Smooth muscle cell (in vitro differentiated cells): ENCODE data around the gene TAOK2. TPM values are rescaled to one million over a fixed set of nuclear protein-coding genes. Genes with fewer than 3 reads are reported as not detected.

ENCODE experiments used
- DNase-seq: peaks from one replicate; lab custom pipeline; 2025; ENCODE audit not compliant: unreplicated experiment; lab: John Stamatoyannopoulos, UW
- H2AFZ ChIP-seq: fragments of 200-600 bp; sonication (generic); 2 replicates; pipeline ENCODE4 v1.6.0; 2016; ENCODE audit warnings: antibody characterized with exemption, low read depth, mild to moderate bottlenecking
- H3F3A ChIP-seq: fragments of 200-600 bp; sonication (generic); 2 replicates; pipeline ENCODE4 v1.6.0; 2017; ENCODE audit warnings: antibody characterized with exemption, low read depth
- H3K27ac ChIP-seq: fragments of 200-600 bp; sonication (generic); 2 replicates; pipeline ENCODE4 v1.5.1; 2016; ENCODE audit warnings: low read depth, mild to moderate bottlenecking
- H3K27me3 ChIP-seq: fragments of 200-600 bp; sonication (generic); 2 replicates; pipeline ENCODE4 v1.6.1; 2016; ENCODE audit warnings: low read depth, mild to moderate bottlenecking
- H3K36me3 ChIP-seq: fragments of 200-600 bp; sonication (generic); 2 replicates; pipeline ENCODE4 v1.5.1; 2016; ENCODE audit warnings: low read depth
- H3K4me1 ChIP-seq: fragments of 200-600 bp; sonication (generic); 2 replicates; pipeline ENCODE4 v1.5.1; 2016; ENCODE audit warnings: low read depth
- H3K4me2 ChIP-seq: fragments of 200-600 bp; sonication (generic); 2 replicates; pipeline ENCODE4 v1.6.0; 2016; ENCODE audit warnings: mild to moderate bottlenecking
- H3K4me3 ChIP-seq: fragments of 200-600 bp; sonication (generic); 2 replicates; pipeline ENCODE4 v1.5.1; 2016; ENCODE audit warnings: mild to moderate bottlenecking
- H3K79me2 ChIP-seq: fragments of 200-600 bp; sonication (generic); 2 replicates; pipeline ENCODE4 v1.6.0; 2016; ENCODE audit warnings: low read depth, mild to moderate bottlenecking
- H3K9ac ChIP-seq: fragments of 200-600 bp; sonication (generic); 2 replicates; pipeline ENCODE4 v1.6.0; 2016; ENCODE audit warnings: low read depth
- H3K9me3 ChIP-seq: fragments of 200-600 bp; sonication (generic); replicated peaks from 2 replicates; pipeline ENCODE4 v1.5.1; 2016; ENCODE audit warnings: low read depth
- H4K20me1 ChIP-seq: fragments of 200-600 bp; sonication (generic); 2 replicates; pipeline ENCODE4 v1.6.0; 2016; ENCODE audit warnings: low read depth
- WGBS: methylation state at CpG from one replicate; pipeline ENCODE4 v1.1.7; 2016; ENCODE audit warnings: low lambda C conversion rate; 5-methylcytosine and 5-hydroxymethylcytosine counted together
- polyA plus RNA-seq: library from polyadenylated mRNA; unstranded; fragments of >200 nt; fragmentation: Nextera tagmentation; extraction: Ambion mirVana; gene quantifications from 2 replicates; pipeline ENCODE4 v1.2.1, GENCODE V29; 2016
- total RNA-seq: library from RNA; depleted of rRNA; stranded (reverse); fragments of >200 nt; gene quantifications from 2 replicates; pipeline ENCODE4 v1.2.3, GENCODE V29; 2014
- TF ChIP-seq, protein P1 (sequence below): fragments of 200-600 bp; sonication (generic); IDR thresholded peaks from 2 replicates; pipeline ENCODE4 v1.5.1; 2017; ENCODE audit warnings: borderline replicate concordance, mild to moderate bottlenecking, antibody characterized with exemption; ENCODE audit not compliant: insufficient read depth, poor library complexity, severe bottlenecking

Gene TAOK2
- total and polyA plus RNA-seq, 2 experiments from 2014 or later, result 26.0 to 26.2 TPM

DNA sequence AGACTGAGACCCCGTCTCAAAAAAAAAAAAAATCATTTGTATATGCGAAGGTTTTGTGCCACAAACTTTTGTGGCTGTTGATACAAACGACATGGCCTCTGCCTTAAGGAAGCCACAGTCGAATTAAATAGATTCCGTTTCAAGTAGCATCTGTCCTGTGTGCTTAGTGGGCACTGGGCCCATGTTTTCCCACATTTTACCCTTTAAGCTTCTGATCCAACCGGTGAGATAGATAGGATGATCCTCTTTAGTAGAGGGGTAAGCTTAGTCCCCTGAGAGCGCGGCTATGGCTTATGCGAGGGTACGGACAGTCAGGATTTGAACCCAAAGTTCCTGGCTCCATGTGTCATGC is 12.6 kb upstream of the TAOK2 start:
- no peak overlapping the region for H3K9ac ChIP-seq
- no peak for DNase-seq
- no peak overlapping the region for H3K27ac ChIP-seq

DNA sequence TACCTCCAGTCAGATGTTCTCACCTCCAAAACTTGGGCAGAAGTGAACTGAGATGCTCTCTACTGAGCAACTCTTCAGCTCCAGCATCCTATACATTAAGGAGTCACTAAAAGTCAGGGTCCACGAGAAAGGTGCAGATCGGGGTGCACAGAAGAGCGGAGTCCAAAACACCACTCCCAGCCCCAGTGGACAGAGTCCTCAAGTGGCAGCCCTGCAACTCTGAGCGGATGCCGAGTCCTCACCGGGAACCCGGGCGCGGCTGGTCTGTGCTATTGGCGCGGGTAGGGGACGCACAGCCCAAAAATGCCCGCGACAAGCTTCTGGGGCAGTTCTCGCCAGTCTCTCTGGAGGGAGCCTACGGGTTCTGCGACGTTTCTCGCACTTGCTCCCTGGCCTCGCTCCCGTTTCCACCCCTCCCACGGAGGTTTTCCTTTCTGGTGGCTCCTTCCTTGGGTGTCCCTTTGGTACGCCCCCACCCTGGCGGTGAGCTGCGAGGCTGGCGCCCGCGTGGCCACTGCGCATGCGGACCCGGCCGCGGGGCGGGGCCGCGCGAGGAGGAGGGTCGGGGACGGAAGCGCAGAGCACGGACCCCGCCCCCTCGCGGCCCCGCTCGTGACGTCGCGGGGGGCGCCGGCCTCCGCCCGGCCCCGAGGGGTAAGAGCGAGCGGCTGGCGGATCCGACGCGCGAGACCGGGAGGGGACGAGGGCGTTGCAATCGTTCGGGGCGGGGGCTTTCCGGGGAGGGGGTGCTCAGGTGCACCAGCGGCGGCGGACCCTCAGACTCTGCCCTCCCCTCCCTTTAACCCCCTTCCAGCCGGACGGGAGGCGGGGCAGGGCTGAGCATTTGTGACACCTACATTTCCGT is 12.0 kb upstream of the TAOK2 start, which contains the start of gene TMEM219:
TSS of gene TMEM219 (plus strand) at position 601 of the 865 bp plus-strand sequence. CDS start 1,065 bp downstream, outside the sequence.
- Histone ChIP-seq H3K36me3 (no peaks in the 10 kb centered on the region), H3K27ac (peak within 1 kb of the TSS; percentile 71), H4K20me1 (no peaks in the 10 kb centered on the region), H3K9ac (peak within 1 kb of the TSS; percentile 74), H2AFZ (peak within 1 kb of the TSS; percentile 78), H3K9me3 (no peaks in the 10 kb centered on the region), H3K4me2 (peak within 1 kb of the TSS; percentile 92), H3K4me1 (peaks cover 5% of the 10 kb centered on the region), H3K79me2 (no peaks in the 10 kb centered on the region), H3F3A (no peaks in the 10 kb centered on the region), H3K27me3 (no peaks in the 10 kb centered on the region), H3K4me3 (peak within 1 kb of the TSS; percentile 86)
- 4% methylated on average over 36 of the region's 75 CpGs for WGBS
- peak; percentile 86 for DNase-seq
- TF ChIP-seq, protein P1, sequence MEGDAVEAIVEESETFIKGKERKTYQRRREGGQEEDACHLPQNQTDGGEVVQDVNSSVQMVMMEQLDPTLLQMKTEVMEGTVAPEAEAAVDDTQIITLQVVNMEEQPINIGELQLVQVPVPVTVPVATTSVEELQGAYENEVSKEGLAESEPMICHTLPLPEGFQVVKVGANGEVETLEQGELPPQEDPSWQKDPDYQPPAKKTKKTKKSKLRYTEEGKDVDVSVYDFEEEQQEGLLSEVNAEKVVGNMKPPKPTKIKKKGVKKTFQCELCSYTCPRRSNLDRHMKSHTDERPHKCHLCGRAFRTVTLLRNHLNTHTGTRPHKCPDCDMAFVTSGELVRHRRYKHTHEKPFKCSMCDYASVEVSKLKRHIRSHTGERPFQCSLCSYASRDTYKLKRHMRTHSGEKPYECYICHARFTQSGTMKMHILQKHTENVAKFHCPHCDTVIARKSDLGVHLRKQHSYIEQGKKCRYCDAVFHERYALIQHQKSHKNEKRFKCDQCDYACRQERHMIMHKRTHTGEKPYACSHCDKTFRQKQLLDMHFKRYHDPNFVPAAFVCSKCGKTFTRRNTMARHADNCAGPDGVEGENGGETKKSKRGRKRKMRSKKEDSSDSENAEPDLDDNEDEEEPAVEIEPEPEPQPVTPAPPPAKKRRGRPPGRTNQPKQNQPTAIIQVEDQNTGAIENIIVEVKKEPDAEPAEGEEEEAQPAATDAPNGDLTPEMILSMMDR, result peak; percentile 21

More for the DNA sequence above, 12.6 kb upstream of the TAOK2 start:
- no peaks in the 10 kb centered on the region for H4K20me1 ChIP-seq
- peak overlapping the region; percentile 67 for H2AFZ ChIP-seq
- no peaks in the 10 kb centered on the region for H3K79me2 ChIP-seq
- TF ChIP-seq, protein P1, result no peak
- 84% methylated on average over 10 of the region's 10 CpGs for WGBS
- no peaks in the 10 kb centered on the region for H3K9me3 ChIP-seq
- peaks cover 5% of the 10 kb centered on the region for H3K4me1 ChIP-seq
- peak overlapping the region; percentile 86 for H3K4me3 ChIP-seq
- no peaks in the 10 kb centered on the region for H3K36me3 ChIP-seq
- peak overlapping the region; percentile 92 for H3K4me2 ChIP-seq
- H3K27me3 ChIP-seq, result no peaks in the 10 kb centered on the region
- H3F3A ChIP-seq, result no peaks in the 10 kb centered on the region

DNA sequence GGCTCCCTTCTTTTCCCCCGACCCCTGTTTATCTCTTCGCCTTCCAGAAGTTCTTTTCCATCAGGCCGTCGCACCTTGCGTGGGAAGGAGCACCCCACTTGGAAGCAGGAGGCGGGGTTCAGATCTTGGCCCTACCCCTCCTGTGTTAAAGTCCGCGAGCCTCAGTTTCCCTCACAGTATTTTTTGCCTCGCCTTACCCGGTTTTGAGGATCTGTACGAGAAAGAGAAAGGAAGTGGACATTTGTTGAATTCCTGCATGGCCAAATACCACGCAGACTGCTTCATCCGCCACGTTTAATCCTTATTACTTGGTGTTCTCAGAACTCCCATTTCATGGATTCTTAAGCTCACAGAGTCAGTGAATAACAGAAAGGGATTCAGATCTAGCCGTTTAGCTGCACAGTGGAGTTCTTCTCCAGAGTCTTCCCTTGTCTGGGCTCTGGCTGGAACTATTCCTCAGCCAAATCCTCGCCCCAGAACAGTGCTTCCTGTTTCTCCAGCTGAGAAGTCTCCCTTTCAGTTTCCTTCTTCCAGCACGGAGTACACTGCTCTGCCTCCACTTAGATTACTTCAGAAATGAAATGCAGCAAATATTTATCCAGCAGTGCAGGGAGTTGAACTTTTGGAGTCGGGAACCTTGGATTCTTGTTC is 11.2 kb upstream of the TAOK2 start:
- H2AFZ ChIP-seq, result peak overlapping the region; percentile 78
- peak overlapping the region; percentile 74 for H3K9ac ChIP-seq
- TF ChIP-seq, protein P1, result no peak
- H3K27ac ChIP-seq, result peak overlapping the region; percentile 71
- no peaks in the 10 kb centered on the region for H4K20me1 ChIP-seq
- H3K79me2 ChIP-seq, result no peaks in the 10 kb centered on the region
- DNase-seq, result no peak
- no peaks in the 10 kb centered on the region for H3K36me3 ChIP-seq
- peak overlapping the region; percentile 86 for H3K4me3 ChIP-seq
- 19% methylated on average over 18 of the region's 18 CpGs for WGBS
- H3K4me1 ChIP-seq, result peaks cover 5% of the 10 kb centered on the region
- H3K4me2 ChIP-seq, result peak overlapping the region; percentile 92
- H3F3A ChIP-seq, result no peaks in the 10 kb centered on the region
- H3K27me3 ChIP-seq, result no peaks in the 10 kb centered on the region
- no peaks in the 10 kb centered on the region for H3K9me3 ChIP-seq
